H9 (cell line): ENCODE measurements around the gene TCERG1L. TPM values are rescaled to one million over a fixed set of nuclear protein-coding genes. Genes with fewer than 3 reads are reported as not detected.

Experiments used
- DNase-seq: peaks from one replicate; pipeline ENCODE4 v3.0.0-alpha.2; 2017
- H2AFZ ChIP-seq: one replicate; pipeline ENCODE4 v1.6.1; 2013; ENCODE audit warnings: mild to moderate bottlenecking, low read length, control low read depth, moderate library complexity
- H2AK5ac ChIP-seq: 2 replicates; pipeline ENCODE4 v1.6.1; 2013; ENCODE audit warnings: low read length, control low read depth, mixed read lengths; ENCODE audit not compliant: insufficient read length
- H2BK120ac ChIP-seq: one replicate; pipeline ENCODE4 v1.6.1; 2013; ENCODE audit warnings: low read depth, mild to moderate bottlenecking, low read length, control low read depth, inconsistent platforms; ENCODE audit not compliant: poor library complexity, severe bottlenecking
- H2BK12ac ChIP-seq: 2 replicates; pipeline ENCODE4 v1.6.1; 2013; ENCODE audit warnings: low read length, control low read depth, mixed read lengths, low read depth; ENCODE audit not compliant: insufficient read length
- H2BK15ac ChIP-seq: 2 replicates; pipeline ENCODE4 v1.6.1; 2013; ENCODE audit warnings: low read depth, low read length, control low read depth
- H2BK20ac ChIP-seq: one replicate; pipeline ENCODE4 v1.6.1; 2013; ENCODE audit warnings: low read depth, mild to moderate bottlenecking, low read length, control low read depth, inconsistent platforms; ENCODE audit not compliant: poor library complexity, severe bottlenecking
- H2BK5ac ChIP-seq: 2 replicates; pipeline ENCODE4 v1.6.1; 2013; ENCODE audit warnings: low read length, control low read depth, mixed read lengths; ENCODE audit not compliant: insufficient read length
- H3K14ac ChIP-seq: 2 replicates; pipeline ENCODE4 v1.6.1; 2013; ENCODE audit warnings: low read length, control low read depth; ENCODE audit not compliant: insufficient read depth
- H3K18ac ChIP-seq: 2 replicates; pipeline ENCODE4 v1.6.1; 2013; ENCODE audit warnings: low read depth, mild to moderate bottlenecking, mixed read lengths, low read length, control low read depth; ENCODE audit not compliant: insufficient read length
- H3K23ac ChIP-seq: 2 replicates; pipeline ENCODE4 v1.6.1; 2013; ENCODE audit warnings: low read length, control low read depth, mixed read lengths, low read depth; ENCODE audit not compliant: insufficient read length
- H3K23me2 ChIP-seq: 2 replicates; pipeline ENCODE4 v1.6.1; 2013; ENCODE audit warnings: low read depth, mild to moderate bottlenecking, mixed read lengths, low read length, control low read depth; ENCODE audit not compliant: insufficient read length, poor library complexity, severe bottlenecking
- H3K27ac ChIP-seq: 2 replicates; pipeline ENCODE4 v1.5.1; 2013; ENCODE audit warnings: low read length, control low read depth, mixed read lengths, low read depth; ENCODE audit not compliant: insufficient read length
- H3K27me3 ChIP-seq: 2 replicates; pipeline ENCODE4 v1.6.1; 2013; ENCODE audit warnings: low read length, control low read depth, inconsistent platforms; ENCODE audit not compliant: insufficient read depth
- H3K4ac ChIP-seq: 2 replicates; pipeline ENCODE4 v1.6.1; 2013; ENCODE audit warnings: low read depth, mild to moderate bottlenecking, control low read depth, inconsistent platforms, low read length, moderate library complexity
- H3K4me1 ChIP-seq: 2 replicates; pipeline ENCODE4 v1.6.1; 2013; ENCODE audit warnings: low read length, control low read depth, inconsistent platforms; ENCODE audit not compliant: insufficient read depth
- H3K4me2 ChIP-seq: 2 replicates; pipeline ENCODE4 v1.6.1; 2013; ENCODE audit warnings: low read length, control low read depth, mixed read lengths; ENCODE audit not compliant: insufficient read length, insufficient read depth
- H3K56ac ChIP-seq: 2 replicates; pipeline ENCODE4 v1.6.1; 2013; ENCODE audit warnings: low read depth, mild to moderate bottlenecking, mixed read lengths, low read length, control low read depth; ENCODE audit not compliant: insufficient read length
- H3K79me1 ChIP-seq: 2 replicates; pipeline ENCODE4 v1.6.1; 2013; ENCODE audit warnings: low read depth, mild to moderate bottlenecking, moderate library complexity, low read length, control low read depth, inconsistent platforms; ENCODE audit not compliant: insufficient read depth, poor library complexity, severe bottlenecking
- H3K79me2 ChIP-seq: 2 replicates; pipeline ENCODE4 v1.6.1; 2013; ENCODE audit warnings: low read length, control low read depth, inconsistent platforms; ENCODE audit not compliant: insufficient read depth
- H3K9ac ChIP-seq: 2 replicates; pipeline ENCODE4 v1.6.1; 2013; ENCODE audit warnings: low read length, control low read depth, mixed read lengths; ENCODE audit not compliant: insufficient read length; ENCODE audit errors: extremely low read depth
- H3K9me3 ChIP-seq: one replicate; pipeline ENCODE4 v1.6.1; 2013; ENCODE audit warnings: low read depth, low read length, inconsistent platforms; ENCODE audit not compliant: control insufficient read depth
- H3T11ph ChIP-seq: one replicate; pipeline ENCODE4 v1.6.1; 2013; ENCODE audit warnings: mild to moderate bottlenecking, low read length, control low read depth, inconsistent platforms
- H4K20me1 ChIP-seq: one replicate; pipeline ENCODE4 v1.6.1; 2013; ENCODE audit not compliant: control insufficient read depth, insufficient read length, insufficient read depth
- H4K5ac ChIP-seq: 2 replicates; pipeline ENCODE4 v1.6.1; 2013; ENCODE audit warnings: low read depth, mild to moderate bottlenecking, mixed read lengths, low read length, control low read depth; ENCODE audit not compliant: insufficient read length
- H4K8ac ChIP-seq: replicated peaks from 2 replicates; pipeline ENCODE4 v1.6.1; 2013; ENCODE audit warnings: low read length, control low read depth, mixed read lengths, low read depth; ENCODE audit not compliant: insufficient read length
- H4K91ac ChIP-seq: 2 replicates; pipeline ENCODE4 v1.6.1; 2013; ENCODE audit warnings: low read depth, mild to moderate bottlenecking, moderate library complexity, mixed read lengths, low read length, control low read depth; ENCODE audit not compliant: insufficient read length
- H3K27ac Mint-ChIP-seq, 3 experiments: 2 replicates in 2 of 3; 3 replicates in 1 of 3; pipeline ENCODE4 v1.8.0; 2020 to 2021; ENCODE audit warnings: mixed read lengths in 3 of 3, mild to moderate bottlenecking in 1 of 3, moderate library complexity in 1 of 3
- H3K27me3 Mint-ChIP-seq: 2 replicates; pipeline ENCODE4 v1.8.0; 2021; ENCODE audit warnings: low read depth, mild to moderate bottlenecking, moderate library complexity, mixed read lengths
- H3K36me3 Mint-ChIP-seq, 3 experiments: 2 replicates in 2 of 3; 3 replicates in 1 of 3; pipeline ENCODE4 v1.8.0; 2020 to 2021; ENCODE audit warnings: low read depth in 3 of 3, mixed read lengths in 3 of 3; ENCODE audit not compliant: insufficient read depth in 1 of 3
- H3K4me1 Mint-ChIP-seq, 2 experiments: 2 replicates each; pipeline ENCODE4 v1.8.0; 2020; ENCODE audit warnings: mixed read lengths in 2 of 2
- H3K4me3 Mint-ChIP-seq, 2 experiments: 2 replicates in 1 of 2; 3 replicates in 1 of 2; pipeline ENCODE4 v1.8.0; 2020 to 2021; ENCODE audit warnings: mild to moderate bottlenecking in 2 of 2, mixed read lengths in 2 of 2, moderate library complexity in 1 of 2
- H3K9me3 Mint-ChIP-seq, 2 experiments: 2 replicates in 1 of 2; 3 replicates in 1 of 2; pipeline ENCODE4 v1.8.0; 2020; ENCODE audit warnings: mild to moderate bottlenecking in 2 of 2, mixed read lengths in 2 of 2, moderate library complexity in 1 of 2
- WGBS: extraction: QIAGEN DNeasy Blood & Tissue Kit; methylation state at CpG from one replicate; pipeline ENCODE4 v1.1.7; 2013; ENCODE audit warnings: missing lambda C conversion rate, low lambda C conversion rate, mixed read lengths; ENCODE audit not compliant: insufficient read length; ENCODE audit errors: extremely low coverage; 5-methylcytosine and 5-hydroxymethylcytosine counted together
- total RNA-seq: library from RNA; stranded (reverse); gene quantifications from 2 replicates; pipeline ENCODE4 v1.2.1, GENCODE V29; 2021
- TF ChIP-seq, protein P1 (sequence below): fragments of 200-600 bp; sonication (generic); conservative IDR thresholded peaks from 3 replicates; pipeline ENCODE4 v1.8.0; 2021; ENCODE audit warnings: antibody characterized with exemption, mild to moderate bottlenecking

The TCERG1L gene
- total RNA-seq, 1 experiment from 2014 or later, result 3.3 TPM

DNA sequence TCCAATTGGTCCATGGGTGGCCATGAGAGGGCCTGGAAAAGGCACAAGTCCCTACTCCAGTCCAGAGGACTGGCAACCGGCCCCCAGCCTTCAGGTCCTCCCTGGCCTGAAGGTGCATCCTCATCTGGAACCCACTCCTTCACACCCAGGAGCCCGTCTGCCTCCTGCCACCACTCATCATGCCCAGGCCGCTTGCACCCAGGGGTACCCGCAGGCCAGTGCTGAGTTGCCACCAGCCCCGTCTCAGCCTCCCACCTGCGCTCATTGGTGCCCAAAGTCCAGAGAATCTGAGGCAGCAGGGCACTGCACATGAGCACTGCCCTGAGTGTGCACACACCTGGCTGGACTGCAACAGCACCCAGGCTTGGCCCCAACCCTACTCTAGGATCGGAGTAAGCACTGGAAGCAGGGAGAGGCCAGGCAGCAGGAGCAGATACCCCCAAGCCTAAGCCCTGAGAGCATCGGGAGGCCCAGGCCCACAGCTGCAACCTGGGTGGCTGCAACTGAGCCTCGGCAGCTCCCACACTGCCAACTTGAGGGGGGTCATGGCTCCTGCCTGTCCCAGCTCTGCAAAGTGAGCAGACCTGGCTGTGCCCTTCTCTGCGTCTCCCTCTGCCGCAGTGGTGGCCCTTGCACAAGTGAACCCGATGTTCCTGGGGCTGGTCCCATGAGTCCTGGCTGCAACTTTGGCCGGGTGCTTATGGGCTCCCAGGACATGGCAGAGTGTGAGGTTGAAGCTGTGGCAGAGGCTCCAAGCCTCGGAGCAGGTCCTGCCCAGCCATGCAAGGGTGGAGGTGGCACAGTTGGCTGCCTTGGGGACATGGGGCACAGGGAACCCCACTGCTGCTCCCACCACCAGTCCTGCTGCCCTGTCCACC lies 44.3 kb downstream of the TCERG1L start:
- Histone ChIP-seq H3K9ac (no peak overlapping the region), H3K18ac (no peak overlapping the region), H3K23ac (no peak overlapping the region), H2BK120ac (no peak overlapping the region), H2BK5ac (no peak overlapping the region), H3K14ac (no peak overlapping the region; the same call in 1 of the 2 replicates), H2BK20ac (no peak overlapping the region), H3K79me2 (no peaks in the 10 kb centered on the region), H2BK15ac (no peak overlapping the region), H3K9me3 (no peaks in the 10 kb centered on the region), H4K8ac (no peak overlapping the region), H3T11ph (no peak overlapping the region), H3K4me1 (no peaks in the 10 kb centered on the region), H3K56ac (no peak overlapping the region), H3K79me1 (no peaks in the 10 kb centered on the region), H3K27ac (no peak overlapping the region), H4K91ac (no peak overlapping the region), H3K27me3 (no peaks in the 10 kb centered on the region), H4K5ac (no peak overlapping the region), H3K4ac (no peak overlapping the region), H2AK5ac (no peak overlapping the region), H3K4me2 (no peak overlapping the region), H2BK12ac (no peak overlapping the region), H4K20me1 (no peaks in the 10 kb centered on the region), H2AFZ (no peak overlapping the region), H3K23me2 (no peaks in the 10 kb centered on the region)
- TF ChIP-seq, protein P1, sequence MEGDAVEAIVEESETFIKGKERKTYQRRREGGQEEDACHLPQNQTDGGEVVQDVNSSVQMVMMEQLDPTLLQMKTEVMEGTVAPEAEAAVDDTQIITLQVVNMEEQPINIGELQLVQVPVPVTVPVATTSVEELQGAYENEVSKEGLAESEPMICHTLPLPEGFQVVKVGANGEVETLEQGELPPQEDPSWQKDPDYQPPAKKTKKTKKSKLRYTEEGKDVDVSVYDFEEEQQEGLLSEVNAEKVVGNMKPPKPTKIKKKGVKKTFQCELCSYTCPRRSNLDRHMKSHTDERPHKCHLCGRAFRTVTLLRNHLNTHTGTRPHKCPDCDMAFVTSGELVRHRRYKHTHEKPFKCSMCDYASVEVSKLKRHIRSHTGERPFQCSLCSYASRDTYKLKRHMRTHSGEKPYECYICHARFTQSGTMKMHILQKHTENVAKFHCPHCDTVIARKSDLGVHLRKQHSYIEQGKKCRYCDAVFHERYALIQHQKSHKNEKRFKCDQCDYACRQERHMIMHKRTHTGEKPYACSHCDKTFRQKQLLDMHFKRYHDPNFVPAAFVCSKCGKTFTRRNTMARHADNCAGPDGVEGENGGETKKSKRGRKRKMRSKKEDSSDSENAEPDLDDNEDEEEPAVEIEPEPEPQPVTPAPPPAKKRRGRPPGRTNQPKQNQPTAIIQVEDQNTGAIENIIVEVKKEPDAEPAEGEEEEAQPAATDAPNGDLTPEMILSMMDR, result no peak
- DNase-seq, result peak; percentile 19
- Mint-ChIP-seq H3K27ac (no peak overlapping the region; a peak in 1 of 7 replicates), H3K27me3 (peaks cover 2% of the 10 kb centered on the region; the same call in 1 of the 2 replicates), H3K36me3 (peaks cover 0 to 5% (median 0%) of the 10 kb centered on the region in 3 experiments; a peak in 2 of 7 replicates), H3K4me1 (peaks cover 4 to 6% of the 10 kb centered on the region in 2 experiments; a peak in 3 of 4 replicates), H3K9me3 (no peaks in the 10 kb centered on the region), H3K4me3 (no peak overlapping the region)
- no CpG with 5 or more reads among the region's 14 CpGs for WGBS
